ENCODE data around the gene PHKB. TPM values are rescaled to one million over a fixed set of nuclear protein-coding genes. Genes with fewer than 3 reads are reported as not detected.

PHKB gene
- total RNA-seq, 1 experiment from 2014 or later = 38.8 TPM

DNA sequence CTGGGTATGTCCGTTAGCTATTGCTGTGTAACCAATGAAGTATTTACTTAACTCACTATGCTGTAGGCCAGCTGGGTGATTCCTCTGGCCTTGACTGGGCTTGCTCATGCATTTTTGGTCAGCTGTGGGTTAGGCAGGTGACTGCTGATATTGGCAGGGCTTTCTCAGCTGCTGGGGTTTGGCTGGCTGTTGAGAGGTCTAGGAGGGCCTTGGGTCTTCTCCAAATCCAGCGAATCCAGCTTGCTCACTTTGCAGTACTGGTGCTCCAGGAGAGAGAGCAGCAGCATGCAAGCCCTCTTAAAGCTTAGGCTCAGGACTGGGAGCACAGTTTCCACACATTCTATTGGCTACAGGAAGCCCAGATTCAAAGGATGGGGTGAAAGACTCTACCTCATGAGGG is 270.1 kb downstream of the PHKB start:
- no peaks in the 10 kb centered on the region; the same call in 1 of the 2 replicates for H3K27me3 Mint-ChIP-seq (ENCODE audit: low read depth)
- Histone ChIP-seq H3T11ph (ENCODE audit: low read length) (no peak overlapping the region), H2BK5ac (ENCODE audit: insufficient read length, low read length) (no peak overlapping the region)

More for the DNA sequence above, 270.1 kb downstream of the PHKB start:
- no peaks in the 10 kb centered on the region for H3K79me1 ChIP-seq (ENCODE audit: insufficient read depth, low read depth, low read length, poor library complexity, severe bottlenecking)
- H4K20me1 ChIP-seq (ENCODE audit: control insufficient read depth, insufficient read depth, insufficient read length) = no peaks in the 10 kb centered on the region
- no peak overlapping the region for H2BK20ac ChIP-seq (ENCODE audit: low read depth, low read length, poor library complexity, severe bottlenecking)
- H2BK15ac ChIP-seq (ENCODE audit: low read depth, low read length) = no peak overlapping the region
- H3K4ac ChIP-seq (ENCODE audit: low read depth, low read length) = no peak overlapping the region
- H3K4me3 Mint-ChIP-seq = no peak overlapping the region; a peak in 1 of 5 replicates
- H4K8ac ChIP-seq (replicated peaks; ENCODE audit: insufficient read length, low read depth, low read length) = no peak overlapping the region
- H2AK5ac ChIP-seq (ENCODE audit: insufficient read length, low read length) = no peak overlapping the region
- no peak overlapping the region for H4K5ac ChIP-seq (ENCODE audit: insufficient read length, low read depth, low read length)
- H3K14ac ChIP-seq (ENCODE audit: insufficient read depth, low read length) = no peak overlapping the region
- no peak overlapping the region for H3K4me2 ChIP-seq (ENCODE audit: insufficient read depth, insufficient read length, low read length)
- H3K27ac ChIP-seq (ENCODE audit: insufficient read length, low read depth, low read length) = no peak overlapping the region
- no peaks in the 10 kb centered on the region for H3K23me2 ChIP-seq (ENCODE audit: insufficient read length, low read depth, low read length, poor library complexity, severe bottlenecking)
- 0 out of 2 replicates have a peak, but pooled peaks cover 2% of the 10 kb centered on the region for H3K4me1 ChIP-seq (ENCODE audit: insufficient read depth, low read length)
- H3K36me3 Mint-ChIP-seq (ENCODE audit: insufficient read depth in 1 of 3, low read depth in 3 of 3) = no peaks in the 10 kb centered on the region
- no peak overlapping the region; a peak in 1 of 7 replicates for H3K27ac Mint-ChIP-seq
- H4K91ac ChIP-seq (ENCODE audit: insufficient read length, low read depth, low read length) = no peak overlapping the region
- no peaks in the 10 kb centered on the region for H3K27me3 ChIP-seq (ENCODE audit: insufficient read depth, low read length)
- no peak overlapping the region for H2AFZ ChIP-seq (ENCODE audit: low read length)
- H3K9me3 Mint-ChIP-seq = no peaks in the 10 kb centered on the region
- no peak overlapping the region for H3K23ac ChIP-seq (ENCODE audit: insufficient read length, low read depth, low read length)
- no peak overlapping the region for H2BK120ac ChIP-seq (ENCODE audit: low read depth, low read length, poor library complexity, severe bottlenecking)
- peaks cover 27 to 41% of the 10 kb centered on the region in 2 experiments for H3K4me1 Mint-ChIP-seq
- no peaks in the 10 kb centered on the region for H3K9me3 ChIP-seq (ENCODE audit: control insufficient read depth, low read depth, low read length)
- H3K56ac ChIP-seq (ENCODE audit: insufficient read length, low read depth, low read length) = no peak overlapping the region
- no CpG with 5 or more reads among the region's 2 CpGs for WGBS (ENCODE audit: extremely low coverage, insufficient read length, low lambda C conversion rate)
- TF ChIP-seq, protein P1, sequence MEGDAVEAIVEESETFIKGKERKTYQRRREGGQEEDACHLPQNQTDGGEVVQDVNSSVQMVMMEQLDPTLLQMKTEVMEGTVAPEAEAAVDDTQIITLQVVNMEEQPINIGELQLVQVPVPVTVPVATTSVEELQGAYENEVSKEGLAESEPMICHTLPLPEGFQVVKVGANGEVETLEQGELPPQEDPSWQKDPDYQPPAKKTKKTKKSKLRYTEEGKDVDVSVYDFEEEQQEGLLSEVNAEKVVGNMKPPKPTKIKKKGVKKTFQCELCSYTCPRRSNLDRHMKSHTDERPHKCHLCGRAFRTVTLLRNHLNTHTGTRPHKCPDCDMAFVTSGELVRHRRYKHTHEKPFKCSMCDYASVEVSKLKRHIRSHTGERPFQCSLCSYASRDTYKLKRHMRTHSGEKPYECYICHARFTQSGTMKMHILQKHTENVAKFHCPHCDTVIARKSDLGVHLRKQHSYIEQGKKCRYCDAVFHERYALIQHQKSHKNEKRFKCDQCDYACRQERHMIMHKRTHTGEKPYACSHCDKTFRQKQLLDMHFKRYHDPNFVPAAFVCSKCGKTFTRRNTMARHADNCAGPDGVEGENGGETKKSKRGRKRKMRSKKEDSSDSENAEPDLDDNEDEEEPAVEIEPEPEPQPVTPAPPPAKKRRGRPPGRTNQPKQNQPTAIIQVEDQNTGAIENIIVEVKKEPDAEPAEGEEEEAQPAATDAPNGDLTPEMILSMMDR (conservative IDR thresholded peaks at IDR 0.05) = no peak
- no peak for DNase-seq
- no peaks in the 10 kb centered on the region for H3K79me2 ChIP-seq (ENCODE audit: insufficient read depth, low read length)
- H3K9ac ChIP-seq (ENCODE audit: extremely low read depth, insufficient read length, low read length) = no peak overlapping the region
- no peak overlapping the region for H3K18ac ChIP-seq (ENCODE audit: insufficient read length, low read depth, low read length)
- no peak overlapping the region for H2BK12ac ChIP-seq (ENCODE audit: insufficient read length, low read depth, low read length)
